Embryonic facial prominence (tissue), 1 donor: ENCODE data around the gene SUSD4.
"Not testable (repeated sequence)": the region's sequence is repeated elsewhere in the genome, so short reads cannot be mapped to it uniquely, and the experiment has no call there.

Experiments
- DNase-seq: peaks from one replicate; pipeline ENCODE4 v3.0.0-alpha.2; 2016; ENCODE audit errors: extremely low spot score

The SUSD4 gene, protein sequence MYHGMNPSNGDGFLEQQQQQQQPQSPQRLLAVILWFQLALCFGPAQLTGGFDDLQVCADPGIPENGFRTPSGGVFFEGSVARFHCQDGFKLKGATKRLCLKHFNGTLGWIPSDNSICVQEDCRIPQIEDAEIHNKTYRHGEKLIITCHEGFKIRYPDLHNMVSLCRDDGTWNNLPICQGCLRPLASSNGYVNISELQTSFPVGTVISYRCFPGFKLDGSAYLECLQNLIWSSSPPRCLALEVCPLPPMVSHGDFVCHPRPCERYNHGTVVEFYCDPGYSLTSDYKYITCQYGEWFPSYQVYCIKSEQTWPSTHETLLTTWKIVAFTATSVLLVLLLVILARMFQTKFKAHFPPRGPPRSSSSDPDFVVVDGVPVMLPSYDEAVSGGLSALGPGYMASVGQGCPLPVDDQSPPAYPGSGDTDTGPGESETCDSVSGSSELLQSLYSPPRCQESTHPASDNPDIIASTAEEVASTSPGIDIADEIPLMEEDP

DNA sequence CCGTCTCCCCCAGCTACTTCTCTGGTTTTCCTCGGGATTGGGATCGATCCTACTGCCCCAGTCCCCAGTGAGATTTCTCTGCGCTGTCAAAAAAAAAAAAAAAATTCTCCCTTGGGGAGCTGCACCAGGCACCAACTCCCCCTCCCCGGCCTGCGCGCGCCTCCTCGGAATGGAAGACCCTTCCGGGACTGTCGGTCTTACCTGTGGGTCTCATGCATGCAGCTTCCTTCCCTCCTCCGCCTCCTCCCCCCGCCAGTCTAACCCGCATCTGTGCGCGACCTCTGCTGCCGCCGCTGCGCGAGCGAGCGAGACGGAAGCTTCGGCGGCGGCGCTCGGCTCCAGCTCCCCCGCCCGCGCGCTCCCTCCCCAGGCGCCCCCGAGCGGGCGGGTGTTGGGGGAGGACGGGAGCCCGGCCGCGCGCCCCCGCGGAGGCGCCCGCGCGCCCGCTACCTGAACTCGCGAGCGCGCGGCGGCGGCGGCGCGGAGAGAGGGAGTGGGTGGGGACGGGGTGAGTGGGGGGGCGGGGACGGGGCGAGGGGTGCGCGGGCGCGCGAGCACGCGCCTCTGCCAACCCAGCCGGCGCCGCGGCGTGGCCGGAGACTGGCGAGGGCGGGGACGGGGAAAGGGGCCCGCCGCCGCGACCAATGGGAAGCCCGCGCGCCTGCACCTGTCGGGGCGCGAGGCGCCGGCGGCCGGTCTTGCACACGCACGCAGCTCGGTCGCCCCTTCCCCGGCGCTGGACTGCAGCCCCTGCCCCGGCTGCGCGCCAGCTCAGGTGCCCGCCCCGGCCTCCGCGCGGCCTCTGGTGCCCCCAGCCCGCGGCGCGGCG is at the start of gene SUSD4:
TSS of gene SUSD4 (minus strand) at position 321 of the 829 bp plus-strand sequence. CDS start 751 bp downstream, outside the sequence.
- DNase-seq: no peak

DNA sequence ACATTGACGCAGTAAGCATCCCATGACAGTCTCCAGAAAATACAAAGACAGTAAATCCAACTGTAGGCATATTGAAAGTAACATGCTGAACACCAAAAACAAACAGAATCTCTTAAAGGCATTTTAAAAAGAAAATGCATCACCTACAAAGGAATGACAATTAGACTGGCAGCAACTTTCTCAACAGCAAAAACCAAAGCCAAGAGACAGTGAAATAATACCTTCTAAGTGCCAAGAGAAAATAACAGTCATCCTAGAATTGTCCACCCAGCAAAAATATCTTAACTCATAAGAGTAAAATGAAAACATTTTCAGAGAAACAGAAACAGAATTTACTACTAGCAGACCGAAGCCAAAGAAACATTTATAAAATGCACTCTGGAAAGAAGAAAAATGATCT is 49.2 kb upstream of the SUSD4 start:
- no peak for DNase-seq

DNA sequence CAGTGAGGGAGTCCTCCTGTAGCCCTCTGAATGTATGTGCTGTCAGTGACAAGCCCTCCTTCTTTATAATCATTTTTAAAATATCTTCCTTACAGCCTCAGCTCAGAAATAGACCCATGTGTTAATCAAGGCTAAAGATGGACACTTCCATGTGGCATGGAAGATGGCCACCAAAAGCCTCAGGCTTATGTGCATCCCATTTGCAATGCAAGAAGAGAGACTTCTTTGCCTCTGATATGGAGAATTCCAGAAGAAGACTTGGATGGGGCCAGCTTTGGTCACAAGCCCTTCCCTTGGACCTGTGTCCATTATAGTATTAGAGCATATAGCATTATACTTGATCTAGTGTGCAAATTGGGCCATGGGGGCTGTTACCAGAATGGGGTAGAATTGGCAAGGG is 47.7 kb upstream of the SUSD4 start:
- DNase-seq: no peak

DNA sequence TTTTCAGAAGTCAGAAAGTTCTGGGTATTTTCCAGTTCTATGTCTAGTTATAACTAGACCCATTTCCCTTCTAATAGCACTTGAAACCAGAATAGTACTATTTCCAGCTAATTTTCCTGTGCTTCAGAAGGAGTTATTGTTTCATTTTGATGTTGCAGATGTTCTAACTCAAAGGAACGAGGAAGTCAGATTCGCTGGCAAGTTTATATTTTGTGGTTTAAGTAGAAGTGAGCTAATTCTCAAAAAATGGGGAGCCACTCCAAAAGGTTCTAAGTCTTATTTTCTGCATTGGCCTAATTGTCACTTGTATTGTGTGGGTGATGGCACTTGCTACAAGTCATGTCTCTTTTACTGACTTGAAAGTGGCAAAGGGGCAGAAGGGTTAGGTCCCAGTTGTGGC is 47.3 kb upstream of the SUSD4 start:
- no peak for DNase-seq

DNA sequence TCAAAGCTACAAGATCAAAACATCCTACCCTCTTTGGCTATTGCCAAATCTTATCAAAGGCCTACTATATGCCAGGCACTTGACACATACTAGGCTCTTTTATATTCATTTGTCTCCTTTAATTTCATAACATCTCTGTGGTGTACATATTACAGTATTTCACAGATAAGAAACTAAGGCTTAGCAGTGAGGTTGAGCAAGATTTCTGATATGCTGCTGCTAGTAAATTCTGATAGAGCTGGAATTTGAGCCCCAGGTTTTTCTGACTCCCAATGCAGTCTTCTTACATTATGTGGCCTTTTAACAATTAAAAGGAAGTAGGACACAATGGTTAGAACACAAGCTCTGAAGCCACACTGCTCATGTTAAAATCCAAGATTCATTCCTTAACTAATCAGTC is 46.1 kb upstream of the SUSD4 start:
- no peak for DNase-seq

DNA sequence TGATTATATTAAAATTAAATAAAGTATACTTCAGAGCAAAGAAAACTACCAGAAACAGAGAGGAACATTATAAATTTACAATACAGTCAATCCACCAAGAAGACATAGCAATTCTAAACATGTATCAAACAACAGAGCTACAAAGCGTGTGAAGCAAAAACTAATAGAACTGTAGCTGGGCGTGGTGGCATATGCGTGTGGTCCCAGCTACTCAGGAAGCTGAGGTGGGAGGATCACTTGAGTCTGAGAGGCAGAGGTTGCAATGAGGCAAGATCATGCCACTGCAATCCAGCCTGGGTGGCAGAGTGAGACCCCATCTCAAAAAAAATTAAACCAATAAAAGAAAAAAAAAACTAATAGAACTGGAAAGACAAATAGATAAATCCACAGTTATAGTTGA is 41.5 kb upstream of the SUSD4 start:
- no peak for DNase-seq

DNA sequence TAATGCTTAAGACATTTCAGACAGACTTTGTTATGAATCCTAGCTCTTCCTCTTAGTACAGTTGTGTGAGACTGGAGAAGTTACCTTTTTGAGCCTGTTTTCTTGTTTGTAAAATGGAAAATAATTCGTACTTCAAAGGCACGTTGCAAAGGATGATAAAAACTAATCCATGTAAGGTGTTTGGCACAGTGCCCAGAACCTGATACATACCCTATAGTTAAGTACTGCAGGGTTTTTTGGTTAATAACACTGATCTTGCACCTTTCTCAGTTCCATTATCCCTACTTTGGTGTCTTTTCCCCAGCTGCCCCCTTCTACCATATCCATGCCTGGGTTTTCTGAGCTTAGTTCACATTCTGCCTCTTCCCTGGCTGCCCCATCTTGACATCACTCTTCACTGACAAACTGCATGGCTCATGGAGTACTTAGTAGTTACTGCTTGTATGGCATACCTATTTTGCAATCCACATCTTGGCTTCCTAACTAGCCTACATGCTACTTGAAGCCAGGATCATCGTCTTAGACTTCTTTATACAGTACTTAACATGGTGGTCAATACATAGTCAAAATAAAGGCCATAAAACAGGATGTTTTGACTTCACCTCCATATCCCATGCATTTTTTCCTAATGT is 39.3 kb upstream of the SUSD4 start:
- no peak for DNase-seq

DNA sequence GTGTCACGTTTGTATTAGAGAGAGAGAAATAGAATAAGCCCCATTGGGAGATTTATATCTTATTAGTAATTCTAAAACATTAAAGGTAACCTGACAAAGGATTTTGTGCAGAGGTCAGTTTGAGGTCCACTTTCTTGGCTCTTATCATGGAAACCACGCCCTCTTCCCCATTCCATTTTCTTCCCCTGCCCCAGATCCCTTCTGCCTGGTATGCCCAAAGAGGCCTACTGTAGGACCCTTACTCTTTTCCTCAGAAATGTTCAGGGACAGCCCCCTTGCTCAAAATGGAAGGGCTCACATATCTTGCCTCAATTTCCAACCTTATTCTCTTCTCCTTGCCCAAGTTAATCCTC is 38.8 kb upstream of the SUSD4 start:
- no peak for DNase-seq

DNA sequence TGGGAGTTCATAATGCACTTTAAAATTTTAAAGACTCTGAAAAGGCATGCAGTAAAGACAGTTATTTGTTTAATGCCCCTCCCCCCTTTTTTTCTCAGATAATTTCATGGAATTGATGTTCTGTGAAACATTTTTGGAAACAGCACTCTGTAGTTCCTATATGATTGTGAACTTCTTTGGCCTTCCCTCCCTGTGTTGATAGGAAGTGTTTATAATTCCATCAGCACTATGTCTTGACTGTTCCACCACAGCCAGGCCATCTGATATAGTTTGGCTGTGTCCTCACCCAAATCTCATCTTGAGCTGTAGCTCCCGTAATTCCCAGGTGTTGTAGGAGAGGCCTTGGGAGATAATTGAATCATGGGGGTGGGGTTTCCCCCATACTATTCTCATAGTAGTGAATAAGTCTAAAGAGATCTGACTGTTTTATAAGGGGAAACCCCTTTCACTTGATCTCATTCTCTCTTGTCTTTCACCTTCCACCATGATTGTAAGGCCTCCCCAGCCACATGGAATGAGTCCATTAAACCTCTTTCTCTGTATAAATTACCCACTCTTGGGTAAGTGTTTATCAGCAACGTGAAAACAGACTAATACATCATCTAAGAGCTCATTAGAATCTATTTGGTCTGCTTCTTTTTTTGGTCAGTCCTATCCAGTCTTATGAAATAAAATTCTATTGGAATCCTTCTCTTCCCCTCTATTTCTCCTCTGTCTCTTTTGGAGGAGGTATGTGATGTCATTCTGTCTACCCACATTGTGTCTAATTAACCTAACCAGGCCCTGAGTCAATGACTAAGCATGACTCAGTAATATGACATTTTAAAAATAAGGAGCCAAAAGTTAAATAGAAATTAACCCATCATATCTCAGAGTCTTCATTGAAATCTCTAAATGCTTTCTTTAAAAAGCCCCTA is 38.2 kb upstream of the SUSD4 start:
- no peak for DNase-seq

DNA sequence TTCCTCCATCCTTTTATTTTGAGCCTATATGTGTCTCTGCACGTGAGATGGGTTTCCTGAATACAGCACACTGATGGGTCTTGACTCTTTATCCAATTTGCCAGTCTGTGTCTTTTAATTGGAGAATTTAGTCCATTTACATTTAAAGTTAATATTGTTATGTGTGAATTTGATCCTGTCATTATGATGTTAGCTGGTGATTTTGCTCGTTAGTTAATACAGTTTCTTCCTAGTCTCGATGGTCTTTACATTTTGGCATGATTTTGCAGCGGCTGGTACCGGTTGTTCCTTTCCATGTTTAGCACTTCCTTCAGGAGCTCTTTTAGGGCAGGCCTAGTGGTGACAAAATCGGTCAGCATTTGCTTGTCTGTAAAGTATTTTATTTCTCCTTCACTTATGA is 35.4 kb upstream of the SUSD4 start:
- not testable (repeated sequence) for DNase-seq

DNA sequence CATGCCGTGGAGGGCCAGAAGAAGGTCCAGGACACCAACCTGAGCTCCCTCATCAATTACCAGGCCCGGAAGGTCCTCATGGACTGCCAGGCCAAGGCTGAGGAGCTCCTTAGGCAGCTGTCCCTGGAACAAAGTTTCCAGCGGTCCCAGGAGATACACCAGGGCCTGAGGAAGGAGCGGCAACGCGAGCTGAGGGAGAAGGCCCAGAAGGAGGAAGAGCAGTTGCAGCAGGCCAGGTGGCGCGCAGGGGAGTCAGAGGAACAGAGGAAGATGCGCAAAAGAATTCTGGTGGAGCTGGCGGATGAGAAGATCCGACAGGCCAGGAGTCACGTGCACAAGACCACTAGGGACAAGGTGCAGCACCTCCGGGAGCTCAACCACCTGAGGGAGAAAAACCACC is 30.7 kb upstream of the SUSD4 start:
- DNase-seq: no peak

DNA sequence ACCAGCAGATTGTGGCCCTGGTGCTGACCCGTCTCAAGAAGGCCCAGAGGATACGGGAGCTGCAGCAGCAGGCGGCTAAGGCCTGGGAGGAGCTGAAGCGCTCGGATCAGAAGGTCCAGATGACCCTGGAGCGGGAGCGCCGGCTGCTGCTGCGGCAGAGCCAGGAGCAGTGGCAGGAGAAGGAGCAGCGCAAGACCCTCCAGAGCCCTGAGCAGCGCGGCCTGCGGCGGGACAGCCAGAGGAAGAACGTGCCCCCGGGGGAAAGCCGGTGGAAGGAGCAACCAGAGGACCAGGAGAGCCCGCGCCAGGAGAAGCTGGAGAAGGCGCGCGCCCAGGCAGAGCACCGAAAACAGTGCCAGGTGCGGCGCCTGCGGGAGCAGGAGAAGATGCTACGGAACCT is 30.3 kb upstream of the SUSD4 start:
- no peak for DNase-seq

DNA sequence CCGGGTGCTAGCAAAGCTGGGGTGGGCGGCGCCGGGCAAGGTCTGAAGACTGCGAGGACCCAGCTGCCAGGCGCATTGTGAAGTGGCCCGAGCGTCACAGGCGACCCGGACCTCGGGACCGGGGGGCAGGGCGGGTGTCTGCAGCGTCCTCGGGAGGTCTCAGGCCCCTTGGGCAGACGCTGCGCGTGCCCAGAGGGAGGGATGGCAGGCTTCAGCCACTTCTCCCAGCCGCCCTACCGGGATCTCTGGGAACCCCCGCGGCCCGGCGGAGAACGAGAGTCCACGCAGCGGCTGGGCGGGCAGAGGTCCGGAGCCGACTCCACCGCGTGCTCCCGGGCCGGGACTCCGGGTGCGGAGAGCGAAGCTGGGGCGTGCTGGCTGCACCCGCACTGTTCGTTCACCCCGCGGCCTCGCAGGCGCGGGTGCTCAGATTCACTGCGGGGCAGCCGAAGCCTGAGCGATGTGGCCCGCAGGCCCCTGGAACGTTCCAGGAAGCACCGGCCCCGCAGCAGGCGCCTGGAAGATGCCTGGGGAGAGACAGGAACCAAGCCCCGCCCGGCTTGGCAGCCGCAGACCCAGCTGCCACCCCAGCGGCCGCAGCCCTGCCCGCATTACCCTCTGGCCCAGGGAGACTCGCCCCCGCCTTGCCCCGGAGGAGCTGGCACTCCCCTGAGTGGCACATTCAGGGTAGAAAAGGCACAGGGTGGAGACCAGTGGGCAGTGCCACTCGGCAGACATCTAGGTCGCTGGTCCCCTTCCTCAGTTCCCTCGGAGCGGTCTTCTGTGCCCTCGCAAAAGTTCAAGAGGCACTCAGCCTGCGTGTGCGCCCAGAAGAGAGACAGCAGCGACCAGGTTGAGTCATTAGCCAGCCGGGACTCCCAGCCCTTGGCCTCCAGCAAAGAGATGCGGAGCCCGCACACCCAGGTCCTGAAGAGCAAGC is 29.6 kb upstream of the SUSD4 start, which contains the start of gene CCDC185:
TSS of gene CCDC185 (plus strand) at position 141 of the 940 bp plus-strand sequence. CDS start at position 202, 61 bp downstream.
- no peak for DNase-seq

DNA sequence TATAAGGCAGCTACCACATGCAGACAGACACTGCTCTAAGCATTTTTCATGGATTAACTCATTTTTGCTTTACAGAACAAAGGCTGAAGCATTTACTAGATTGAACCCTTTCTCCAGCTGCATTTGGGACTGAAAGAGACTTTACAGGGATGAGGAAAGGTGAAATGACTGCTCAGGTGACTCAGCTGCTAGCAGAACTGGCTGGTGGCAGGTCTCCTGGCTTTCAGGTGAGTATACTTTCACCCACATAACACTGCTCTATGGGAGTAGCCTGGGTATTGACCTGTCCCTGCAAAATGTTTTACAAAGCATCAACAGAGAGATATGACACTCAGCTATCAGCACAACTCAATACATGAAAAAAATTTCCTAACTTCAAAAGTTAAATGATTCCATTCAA is 26.6 kb upstream of the SUSD4 start:
- DNase-seq: no peak

DNA sequence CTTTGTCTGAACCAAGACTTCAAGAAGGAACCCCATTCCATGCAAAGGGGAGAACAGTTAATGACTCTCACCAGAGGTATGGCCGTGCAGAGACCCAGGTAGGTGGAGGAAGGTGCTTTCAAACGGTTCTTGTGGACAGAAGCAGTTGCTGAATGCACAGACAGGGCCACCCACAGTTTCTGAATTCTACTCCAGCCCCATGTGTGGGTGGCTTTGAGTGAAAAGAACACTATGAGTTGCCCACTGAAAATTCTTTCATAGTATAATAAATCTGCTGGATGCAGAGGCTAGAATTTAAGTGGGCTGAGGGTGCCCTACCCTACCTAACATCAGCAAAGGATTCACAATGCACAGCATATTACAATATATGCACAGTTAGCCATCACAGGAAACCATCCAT is 22.0 kb upstream of the SUSD4 start:
- no peak for DNase-seq

DNA sequence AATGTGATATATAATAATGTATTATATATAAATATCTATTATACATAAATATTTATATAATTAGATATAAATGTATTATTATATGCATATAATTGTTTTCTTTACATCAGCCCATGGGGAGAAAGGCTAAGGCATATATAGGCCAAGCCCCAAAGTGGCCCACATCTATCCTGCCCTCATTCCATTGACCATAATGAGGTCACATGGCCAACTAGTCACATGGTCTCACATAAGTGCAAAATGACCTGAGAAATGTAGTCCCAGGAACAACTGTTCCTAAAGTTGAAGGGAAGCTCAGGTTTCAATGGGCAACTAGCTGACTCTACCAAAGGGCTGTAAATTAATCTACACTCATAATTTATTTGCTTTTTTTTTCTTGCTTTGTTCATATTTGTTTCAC is 14.8 kb upstream of the SUSD4 start:
- DNase-seq: no peak

DNA sequence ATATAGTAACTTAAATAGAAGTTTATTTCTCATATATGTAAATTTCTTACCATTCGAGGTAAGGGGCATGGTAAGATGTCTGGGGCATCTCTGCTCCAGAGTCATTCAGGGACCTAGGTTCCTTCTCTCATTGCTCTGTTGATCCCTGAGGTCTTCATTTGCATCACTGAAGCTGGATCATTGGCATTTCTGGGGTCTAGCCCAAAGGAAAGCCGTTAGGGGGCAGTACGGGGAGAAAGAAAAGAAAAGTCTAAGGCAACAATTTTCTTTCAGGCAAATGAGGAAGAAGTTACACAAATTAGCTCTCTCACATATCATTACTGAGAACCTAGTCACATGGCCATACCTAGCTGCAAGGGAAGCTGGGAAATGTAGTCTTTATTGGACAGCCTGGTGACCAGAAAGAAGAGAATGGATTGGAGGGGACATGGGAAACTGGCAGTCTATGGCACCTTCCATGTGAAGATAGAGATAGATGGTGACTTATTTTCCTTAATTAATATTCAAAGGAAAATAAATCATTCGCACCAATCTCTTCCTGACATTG is 10.2 kb upstream of the SUSD4 start:
- no peak for DNase-seq

DNA sequence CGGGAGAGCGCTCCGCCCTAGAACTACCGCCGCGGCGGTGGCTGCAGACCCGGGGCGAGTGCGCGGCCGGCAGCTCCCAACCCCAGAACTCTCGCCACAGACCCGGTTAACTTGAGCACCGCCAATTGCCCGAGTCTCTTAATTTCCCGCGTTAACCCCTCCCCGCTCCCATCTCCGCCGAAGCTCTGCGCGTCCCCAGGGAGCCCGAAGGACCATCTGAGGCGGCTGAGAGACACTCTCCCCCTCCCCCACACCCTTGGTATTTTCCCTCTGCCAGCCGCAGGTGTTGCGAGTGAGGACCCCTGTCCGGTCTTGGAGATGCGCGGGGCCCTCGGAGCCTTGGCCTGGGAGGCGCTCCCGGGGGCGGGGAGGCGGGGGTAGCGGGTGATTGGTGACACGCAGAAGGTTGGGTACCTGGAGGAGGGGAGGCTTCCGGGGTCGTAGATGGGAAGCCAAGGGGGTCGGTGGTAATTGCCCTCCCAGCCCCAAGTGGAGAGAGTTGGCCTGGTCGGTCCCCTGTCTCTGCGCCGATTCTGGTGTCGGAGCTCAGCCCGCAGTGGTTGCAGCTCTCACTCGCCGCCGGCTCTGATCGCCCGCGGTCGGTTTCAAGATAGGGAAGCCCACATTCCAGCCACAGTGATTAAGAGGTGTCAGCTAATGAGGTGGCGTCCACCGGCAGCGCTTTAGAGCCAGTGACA is 858 bp upstream of the SUSD4 start:
- DNase-seq: no peak
